Measurements from ENCODE around the gene R3HDML.
"Not testable (repeated sequence)": the region's sequence is repeated elsewhere in the genome, so short reads cannot be mapped to it uniquely, and the experiment has no call there.

Gene R3HDML

DNA sequence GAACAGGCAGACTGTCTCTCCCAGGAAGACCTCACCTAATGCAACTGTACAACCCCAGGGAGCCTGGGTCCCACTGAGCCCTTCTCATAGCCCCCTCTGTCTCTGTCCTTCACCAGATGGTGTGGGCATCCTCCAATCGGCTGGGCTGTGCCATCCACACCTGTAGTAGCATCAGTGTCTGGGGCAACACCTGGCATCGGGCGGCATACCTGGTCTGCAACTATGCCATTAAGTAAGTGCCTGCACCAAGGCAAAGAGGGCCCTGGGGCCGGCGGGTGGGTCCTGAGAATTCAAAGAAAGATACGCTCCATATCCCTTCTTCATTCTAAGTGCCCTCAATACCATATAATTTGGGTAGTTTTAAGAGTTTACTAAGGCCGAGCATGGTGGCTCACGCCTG is 8.3 kb downstream of the R3HDML start:
- TF ChIP-seq, protein P1, sequence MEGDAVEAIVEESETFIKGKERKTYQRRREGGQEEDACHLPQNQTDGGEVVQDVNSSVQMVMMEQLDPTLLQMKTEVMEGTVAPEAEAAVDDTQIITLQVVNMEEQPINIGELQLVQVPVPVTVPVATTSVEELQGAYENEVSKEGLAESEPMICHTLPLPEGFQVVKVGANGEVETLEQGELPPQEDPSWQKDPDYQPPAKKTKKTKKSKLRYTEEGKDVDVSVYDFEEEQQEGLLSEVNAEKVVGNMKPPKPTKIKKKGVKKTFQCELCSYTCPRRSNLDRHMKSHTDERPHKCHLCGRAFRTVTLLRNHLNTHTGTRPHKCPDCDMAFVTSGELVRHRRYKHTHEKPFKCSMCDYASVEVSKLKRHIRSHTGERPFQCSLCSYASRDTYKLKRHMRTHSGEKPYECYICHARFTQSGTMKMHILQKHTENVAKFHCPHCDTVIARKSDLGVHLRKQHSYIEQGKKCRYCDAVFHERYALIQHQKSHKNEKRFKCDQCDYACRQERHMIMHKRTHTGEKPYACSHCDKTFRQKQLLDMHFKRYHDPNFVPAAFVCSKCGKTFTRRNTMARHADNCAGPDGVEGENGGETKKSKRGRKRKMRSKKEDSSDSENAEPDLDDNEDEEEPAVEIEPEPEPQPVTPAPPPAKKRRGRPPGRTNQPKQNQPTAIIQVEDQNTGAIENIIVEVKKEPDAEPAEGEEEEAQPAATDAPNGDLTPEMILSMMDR (IDR thresholded peaks at IDR 0.05) = no peak
- intact Hi-C loops (cut with DNase I; ENCODE audit: low total_unique reads) = no loop called here

DNA sequence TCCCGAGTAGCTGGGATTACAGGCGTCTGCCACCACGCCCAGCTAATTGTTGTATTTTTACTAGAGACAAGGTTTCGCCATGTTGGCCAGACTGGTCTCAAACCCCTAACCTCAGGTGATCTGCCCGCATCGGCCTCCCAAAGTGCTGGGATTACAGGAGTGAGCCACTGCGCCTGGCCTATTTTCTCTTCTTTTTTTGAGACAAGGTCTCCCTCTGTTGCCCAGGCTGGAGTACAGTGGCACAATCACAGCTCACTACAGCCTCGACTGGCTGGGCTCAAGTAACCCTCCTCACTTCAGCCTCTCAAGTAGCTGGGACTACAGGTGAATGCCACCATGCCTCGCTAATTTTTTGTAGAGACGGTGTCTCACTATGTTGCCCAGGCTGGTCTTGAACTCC is 9.1 kb downstream of the R3HDML start:
- H3K4me1 ChIP-seq; intact Hi-C loops (cut with DNase I; ENCODE audit: low total_unique reads); H3K36me3 ChIP-seq; H3K9me3 ChIP-seq; H3K4me3 ChIP-seq; H3K27me3 ChIP-seq; H3K27ac ChIP-seq; DNase-seq: not testable (repeated sequence)

More for the DNA sequence above, 8.3 kb downstream of the R3HDML start:
- Histone ChIP-seq H3K4me1 (no peaks in the 10 kb centered on the region), H3K27ac (no peak overlapping the region), H3K9me3 (no peaks in the 10 kb centered on the region), H3K36me3 (no peaks in the 10 kb centered on the region), H3K27me3 (peaks cover 0 to 3% of the 10 kb centered on the region in 2 donors), H3K4me3 (no peak overlapping the region)
- DNase-seq = no peak

DNA sequence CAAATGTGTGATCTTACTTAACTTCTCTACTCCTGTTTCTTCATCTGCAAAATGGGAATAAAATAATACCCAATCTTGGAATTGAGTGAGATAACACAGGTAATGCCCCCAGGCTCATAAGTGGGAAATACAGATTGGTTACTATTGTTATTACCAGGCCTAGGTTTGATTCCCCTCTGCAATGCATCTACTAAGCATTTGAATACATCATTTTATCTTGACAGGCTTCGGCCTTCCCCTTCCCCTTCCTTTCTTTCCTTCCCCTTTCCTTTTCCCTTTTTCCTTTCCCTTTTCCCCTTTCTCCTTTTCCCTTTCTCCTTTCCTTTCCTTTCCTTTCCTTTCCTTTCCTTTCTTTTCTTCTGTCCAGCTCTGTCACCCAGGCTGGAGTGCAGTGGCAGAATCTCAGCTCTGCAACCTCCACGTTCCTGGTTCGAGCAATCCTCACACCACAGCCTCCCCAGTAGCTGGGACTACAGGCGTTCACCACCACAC is 11.4 kb downstream of the R3HDML start:
- intact Hi-C loops (cut with DNase I; ENCODE audit: low total_unique reads) = no loop called here
- Histone ChIP-seq H3K27ac (no peak overlapping the region), H3K27me3 (peaks cover 0 to 6% of the 10 kb centered on the region in 2 donors), H3K4me1 (no peaks in the 10 kb centered on the region), H3K36me3 (no peaks in the 10 kb centered on the region), H3K4me3 (no peak overlapping the region), H3K9me3 (no peaks in the 10 kb centered on the region)
- DNase-seq = no peak
- TF ChIP-seq, protein P1 (IDR thresholded peaks at IDR 0.05) = no peak

DNA sequence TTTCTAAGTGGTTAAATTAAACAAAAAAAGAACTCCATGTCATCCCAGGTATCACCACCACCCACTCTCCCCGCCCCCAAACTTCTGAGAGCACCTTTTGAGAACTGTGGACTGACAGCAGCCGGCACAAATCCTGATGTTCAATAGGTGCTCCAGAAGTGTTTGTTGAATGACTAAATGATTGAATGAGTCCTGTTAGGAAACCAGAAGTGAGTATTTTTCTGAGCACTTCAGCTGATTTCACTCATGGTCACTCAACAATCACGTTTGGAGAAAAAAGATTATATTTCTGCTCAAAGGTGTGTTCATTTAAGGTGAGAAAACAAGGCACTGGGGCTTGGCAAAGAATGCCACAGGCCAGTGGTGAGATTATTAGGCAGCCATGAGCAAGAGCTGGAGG is 12.5 kb downstream of the R3HDML start:
- Histone ChIP-seq H3K27me3 (peaks cover 0 to 16% of the 10 kb centered on the region in 2 donors), H3K36me3 (no peaks in the 10 kb centered on the region), H3K4me3 (no peak overlapping the region), H3K4me1 (no peaks in the 10 kb centered on the region), H3K27ac (no peak overlapping the region), H3K9me3 (no peaks in the 10 kb centered on the region)
- intact Hi-C loops (cut with DNase I; ENCODE audit: low total_unique reads) = no loop called here
- no peak for DNase-seq
- TF ChIP-seq, protein P1 (IDR thresholded peaks at IDR 0.05) = no peak

DNA sequence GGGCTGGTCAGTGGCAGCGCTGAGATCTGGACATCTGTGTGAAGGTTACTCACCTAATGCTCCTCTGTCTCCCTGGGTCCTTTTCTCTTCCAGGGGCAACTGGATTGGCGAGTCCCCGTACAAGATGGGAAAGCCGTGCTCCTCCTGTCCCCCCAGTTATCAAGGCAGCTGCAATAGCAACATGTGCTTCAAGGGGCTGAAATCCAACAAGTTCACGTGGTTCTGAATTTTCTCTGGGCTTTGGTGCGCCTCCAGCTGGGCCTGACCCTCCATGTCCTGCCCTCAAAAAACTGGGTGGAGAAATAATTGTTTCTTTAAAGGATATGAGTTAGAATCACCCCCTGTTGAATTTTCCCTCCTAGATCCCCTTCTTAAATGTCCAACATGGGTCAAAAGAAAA is 13.7 kb downstream of the R3HDML start:
- TF ChIP-seq, protein P1 (IDR thresholded peaks at IDR 0.05) = no peak
- no peak for DNase-seq
- no peaks in the 10 kb centered on the region for H3K36me3 ChIP-seq
- H3K27me3 ChIP-seq = peaks cover 0 to 25% of the 10 kb centered on the region in 2 donors
- no peaks in the 10 kb centered on the region for H3K4me1 ChIP-seq
- intact Hi-C loops (cut with DNase I; ENCODE audit: low total_unique reads) = no loop called here
- H3K9me3 ChIP-seq = no peaks in the 10 kb centered on the region
- no peak overlapping the region for H3K27ac ChIP-seq
- no peak overlapping the region for H3K4me3 ChIP-seq

DNA sequence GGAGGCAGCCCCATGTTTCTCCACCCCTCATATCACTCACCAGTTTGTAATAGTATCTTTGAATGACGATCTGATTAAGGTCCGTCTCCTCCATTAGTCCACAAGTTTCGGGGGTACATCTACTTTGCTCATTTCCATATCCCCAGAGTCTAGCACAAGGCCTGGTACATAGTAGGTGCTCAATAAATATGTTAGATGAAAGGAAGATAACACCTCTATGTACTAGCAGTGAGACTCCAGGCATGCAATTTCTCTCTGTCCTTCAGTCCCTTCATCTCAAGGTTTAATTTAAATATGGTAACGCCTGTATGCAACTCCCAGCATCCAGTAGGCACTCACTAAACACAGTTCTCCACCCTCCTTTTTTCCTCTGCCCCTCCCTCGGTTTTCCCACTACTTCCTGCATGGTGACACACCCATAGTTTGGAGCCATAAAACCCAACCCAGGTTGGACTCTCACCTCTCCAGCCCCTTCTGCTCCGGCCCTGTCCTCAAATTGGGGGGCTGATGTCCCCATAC is 18.2 kb downstream of the R3HDML start:
- Histone ChIP-seq H3K36me3 (no peaks in the 10 kb centered on the region), H3K4me1 (no peaks in the 10 kb centered on the region), H3K9me3 (no peaks in the 10 kb centered on the region), H3K27me3 (peaks cover 0 to 45% of the 10 kb centered on the region in 2 donors), H3K4me3 (no peak overlapping the region), H3K27ac (no peak overlapping the region)
- TF ChIP-seq, protein P1 (IDR thresholded peaks at IDR 0.05) = no peak
- DNase-seq = no peak
- intact Hi-C loops (cut with DNase I; ENCODE audit: low total_unique reads) = no loop called here

All from tibial artery (tissue), 4 donors.